HCT116 (cell line): Measurements from ENCODE around the gene FAM151B. TPM values are rescaled to one million over a fixed set of nuclear protein-coding genes. Genes with fewer than 3 reads are reported as not detected.

ENCODE experiments used
- ATAC-seq: fragments of 200-7000 bp; cut with Tn5 transposase; 2 replicates; pipeline ENCODE4 v1.9.1; 2020; ENCODE audit warnings: mild to moderate bottlenecking, moderate library complexity
- BruUV-seq: library from RNA; stranded (reverse); fragments of 400-500 nt; replicated peaks from 2 replicates; lab custom pipeline; 2021; lab: Mats Ljungman, UMichigan
- CTCF ChIA-PET: fragments of 300-600 bp; sonication (Branson Sonifier 250); formaldehyde crosslinking; loops from one replicate; lab custom pipeline; 2021; ENCODE audit warnings: antibody characterized with exemption; lab: Charles Lee
- POLR2A ChIA-PET: fragments of 300-600, 350-600 bp; sonication (Branson Sonifier 250); formaldehyde crosslinking; loops from one replicate; lab custom pipeline; 2021; ENCODE audit warnings: antibody characterized with exemption; lab: Charles Lee
- RAD21 ChIA-PET, 2 experiments: fragments of 300-600 bp; sonication (Branson Sonifier 250); formaldehyde crosslinking; loops; one replicate each; lab custom pipeline; 2023; ENCODE audit warnings: low total read pairs in 2 of 2; ENCODE audit not compliant: uncharacterized antibody in 2 of 2, unreplicated experiment in 2 of 2, low non-redundant PET in 1 of 2; lab: Charles Lee
- DNase-seq: peaks from one replicate; pipeline ENCODE4 v3.0.0-alpha.2; 2010; ENCODE audit warnings: low read depth, low spot score
- H2AFZ ChIP-seq: fragments of 200-600 bp; shearing (Covaris generic), sonication (generic); 2 replicates; pipeline ENCODE4 v1.6.1; 2017; ENCODE audit warnings: low read depth, mixed run types, mixed read lengths, antibody characterized with exemption, low read length; ENCODE audit not compliant: poor library complexity, severe bottlenecking
- H3K27ac ChIP-seq: 2 replicates; pipeline ENCODE4 v1.5.1; 2012; ENCODE audit warnings: low read depth, low read length
- H3K27me3 ChIP-seq: fragments of 200-600 bp; sonication (generic); 2 replicates; pipeline ENCODE4 v1.6.1; 2016; ENCODE audit warnings: mixed run types, low read length, mixed read lengths; ENCODE audit not compliant: insufficient read depth
- H3K36me3 ChIP-seq, 2 experiments: fragments of 200-500 bp in 1 of 2; fragments of 200-600 bp in 1 of 2; sonication (Bioruptor generic) in 1 of 2; sonication (generic) in 1 of 2; 2 replicates each; pipeline versions ENCODE4 v1.5.1 to v1.6.1; 2014 to 2016; ENCODE audit warnings: low read length in 2 of 2, inconsistent platforms in 1 of 2, mixed read lengths in 1 of 2, mixed run types in 1 of 2; ENCODE audit not compliant: insufficient read depth in 2 of 2, control insufficient read depth in 1 of 2
- H3K4me1 ChIP-seq, 2 experiments: fragments of 200-600 bp in 1 of 2; sonication (generic) in 1 of 2; 2 replicates each; pipeline versions ENCODE4 v1.5.1 to v1.6.1; 2012 to 2017; ENCODE audit warnings: low read length in 2 of 2, inconsistent platforms in 1 of 2, mild to moderate bottlenecking in 1 of 2, mixed read lengths in 1 of 2, mixed run types in 1 of 2, moderate library complexity in 1 of 2; ENCODE audit not compliant: insufficient read depth in 2 of 2, control insufficient read depth in 1 of 2
- H3K4me2 ChIP-seq: fragments of 200-600 bp; sonication (generic); 2 replicates; pipeline ENCODE4 v1.6.1; 2017; ENCODE audit warnings: mixed run types, low read length, mixed read lengths
- H3K4me3 ChIP-seq, 2 experiments: fragments of 200-600 bp in 1 of 2; sonication (generic) in 1 of 2; replicated peaks in 1 of 2; 2 replicates each; pipeline ENCODE4 v1.5.1; 2011 to 2016; ENCODE audit warnings: low read length in 2 of 2, control low read depth in 1 of 2, low read depth in 1 of 2, mild to moderate bottlenecking in 1 of 2, mixed read lengths in 1 of 2, mixed run types in 1 of 2
- H3K79me2 ChIP-seq: fragments of 200-600 bp; sonication (generic); 2 replicates; pipeline ENCODE4 v1.6.1; 2017; ENCODE audit warnings: mild to moderate bottlenecking, mixed run types, low read length, moderate library complexity, mixed read lengths; ENCODE audit not compliant: insufficient read depth
- H3K9ac ChIP-seq: fragments of 200-600 bp; sonication (generic); 2 replicates; pipeline ENCODE4 v1.6.1; 2016; ENCODE audit warnings: low read length, mixed read lengths
- H3K9me2 ChIP-seq: fragments of 200-600 bp; sonication (generic), shearing (Covaris generic); 2 replicates; pipeline ENCODE4 v1.6.1; 2017; ENCODE audit warnings: mixed run types, mild to moderate bottlenecking, moderate library complexity; ENCODE audit not compliant: insufficient read depth
- H3K9me3 ChIP-seq, 2 experiments: fragments of 200-500 bp in 1 of 2; fragments of 200-600 bp in 1 of 2; sonication (Bioruptor generic) in 1 of 2; sonication (generic) in 1 of 2; 2 replicates each; pipeline ENCODE4 v1.6.1; 2014 to 2017; ENCODE audit warnings: low read length in 2 of 2, mixed read lengths in 2 of 2, inconsistent platforms in 1 of 2, low read depth in 1 of 2, mild to moderate bottlenecking in 1 of 2, mixed run types in 1 of 2, moderate library complexity in 1 of 2; ENCODE audit not compliant: control insufficient read depth in 1 of 2, insufficient read depth in 1 of 2
- H4K20me1 ChIP-seq: fragments of 200-600 bp; sonication (generic), shearing (Covaris generic); 2 replicates; pipeline ENCODE4 v1.6.1; 2017; ENCODE audit warnings: mixed run types, mild to moderate bottlenecking, moderate library complexity; ENCODE audit not compliant: insufficient read depth
- ATF3 ChIP-seq: IDR thresholded peaks from 2 replicates; pipeline ENCODE4 v1.6.1; 2012
- CBX3 ChIP-seq: IDR thresholded peaks from 2 replicates; pipeline ENCODE4 v1.6.1; 2012; ENCODE audit warnings: low read depth
- CTCF ChIP-seq, 3 experiments: fragments of 200-600 bp in 1 of 3; sonication (generic) in 1 of 3; IDR thresholded peaks in 2 of 3; conservative IDR thresholded peaks in 1 of 3; 2 replicates each; pipeline ENCODE4 v1.5.1; 2012 to 2017; ENCODE audit warnings: low read depth in 2 of 3, low read length in 2 of 3, antibody characterized with exemption in 1 of 3, borderline replicate concordance in 1 of 3, control low read depth in 1 of 3, mild to moderate bottlenecking in 1 of 3, mixed read lengths in 1 of 3, mixed run types in 1 of 3, moderate library complexity in 1 of 3; ENCODE audit not compliant: insufficient read depth in 1 of 3
- ELF1 ChIP-seq: IDR thresholded peaks from 2 replicates; pipeline ENCODE4 v1.6.1; 2012; ENCODE audit warnings: low read depth, borderline replicate concordance
- EZH2 ChIP-seq: fragments of 200-600 bp; sonication (generic); IDR thresholded peaks from 2 replicates; pipeline ENCODE4 v1.6.1; 2017; ENCODE audit warnings: antibody characterized with exemption, mixed run types
- EZH2phosphoT487 ChIP-seq: fragments of 200-600 bp; IDR thresholded peaks from 2 replicates; pipeline ENCODE4 v1.6.1; 2018; ENCODE audit warnings: antibody characterized with exemption, borderline replicate concordance
- FOSL1 ChIP-seq: IDR thresholded peaks from 2 replicates; pipeline ENCODE4 v1.6.1; 2012; ENCODE audit warnings: low read depth
- JUND ChIP-seq: IDR thresholded peaks from 2 replicates; pipeline ENCODE4 v1.6.1; 2012
- POLR2AphosphoS5 ChIP-seq: IDR thresholded peaks from 2 replicates; pipeline ENCODE4 v1.6.1; 2011; ENCODE audit warnings: mild to moderate bottlenecking, low read depth, low read length, moderate library complexity
- RAD21 ChIP-seq: IDR thresholded peaks from 2 replicates; pipeline ENCODE4 v1.6.1; 2012; ENCODE audit warnings: low read depth, mild to moderate bottlenecking
- REST ChIP-seq: IDR thresholded peaks from 2 replicates; pipeline ENCODE4 v1.6.1; 2012; ENCODE audit warnings: low read depth
- SIN3A ChIP-seq: IDR thresholded peaks from 2 replicates; pipeline ENCODE4 v1.6.1; 2012; ENCODE audit warnings: low read depth
- SP1 ChIP-seq: IDR thresholded peaks from 2 replicates; pipeline ENCODE4 v1.6.1; 2012; ENCODE audit warnings: low read depth
- SRF ChIP-seq: IDR thresholded peaks from 2 replicates; pipeline ENCODE4 v1.6.1; 2012; ENCODE audit warnings: low read depth
- TCF7L2 ChIP-seq: IDR thresholded peaks from 2 replicates; pipeline ENCODE4 v1.7.0; 2011; ENCODE audit warnings: borderline replicate concordance, inconsistent platforms; ENCODE audit not compliant: insufficient read depth, insufficient read length; ENCODE audit errors: extremely low read depth
- YY1 ChIP-seq: IDR thresholded peaks from 2 replicates; pipeline ENCODE4 v1.6.1; 2011; ENCODE audit warnings: low read length, low read depth, moderate library complexity, mild to moderate bottlenecking; ENCODE audit not compliant: insufficient replicate concordance; ENCODE audit errors: extremely low read depth
- ZBTB33 ChIP-seq: IDR thresholded peaks from 2 replicates; pipeline ENCODE4 v1.6.1; 2011; ENCODE audit warnings: mild to moderate bottlenecking, low read length, moderate library complexity; ENCODE audit not compliant: insufficient replicate concordance; ENCODE audit errors: extremely low read depth
- ZFX ChIP-seq: fragments of 450-650 bp; IDR thresholded peaks from 2 replicates; pipeline ENCODE4 v1.6.1; 2017
- ZNF274 ChIP-seq: fragments of 200-500 bp; sonication (Bioruptor generic); IDR thresholded peaks from 2 replicates; pipeline ENCODE4 v1.6.1; 2014; ENCODE audit warnings: mild to moderate bottlenecking, low read depth, low read length, inconsistent platforms
- intact Hi-C: fragments of 100-400 bp; cut with micrococcal nuclease; formaldehyde crosslinking; loops from 2 replicates; pipeline ENCODE4 v1.10.0; 2022
- total RNA-seq: library from RNA; stranded (reverse); gene quantifications from one replicate; pipeline ENCODE4 v1.2.1, GENCODE V29; 2021; ENCODE audit not compliant: unreplicated experiment

The FAM151B gene
- total RNA-seq, 1 experiment from 2014 or later: 1.2 TPM

GRCh38 chr5:80463269-80463668 is 24.6 kb upstream of the FAM151B start:
- peaks cover 11 to 18% of the 10 kb centered on the region in 2 experiments; a peak in 3 of 4 replicates for H3K36me3 ChIP-seq

More at GRCh38 chr5:80463269-80463668, 24.6 kb upstream of the FAM151B start:
- ChIA-PET CTCF (no interaction called here), POLR2A (no interaction called here), RAD21 (no interaction called here)
- H3K9me3 ChIP-seq: no peaks in the 10 kb centered on the region
- no peak overlapping the region for H2AFZ ChIP-seq
- H3K9me2 ChIP-seq: no peaks in the 10 kb centered on the region
- H3K27me3 ChIP-seq: no peaks in the 10 kb centered on the region
- H3K9ac ChIP-seq: no peak overlapping the region
- DNase-seq (no peak), ATAC-seq (no peak)
- TF ChIP-seq CTCF (IDR thresholded peaks at IDR 0.05 in 2 of 3, conservative IDR thresholded peaks at IDR 0.05 in 1 of 3; ENCODE audit: borderline replicate concordance in 1 of 3, insufficient read depth in 1 of 3, low read depth in 2 of 3, low read length in 2 of 3) (no peak), ZNF274 (no peak), YY1 (no peak), SIN3A (no peak), POLR2AphosphoS5 (no peak), FOSL1 (no peak), REST (no peak), RAD21 (no peak), ZFX (no peak), SP1 (no peak), ELF1 (no peak), EZH2 (no peak), CBX3 (no peak), ATF3 (no peak), ZBTB33 (no peak), JUND (no peak), TCF7L2 (no peak), SRF (no peak), EZH2phosphoT487 (no peak)
- H3K4me1 ChIP-seq: peaks cover 0 to 9% of the 10 kb centered on the region in 2 experiments; a peak in 2 of 4 replicates
- no peak overlapping the region for H3K4me3 ChIP-seq
- intact Hi-C loops: no loop called here
- no peaks in the 10 kb centered on the region for H3K79me2 ChIP-seq
- no TSS peak for BruUV-seq
- no peak overlapping the region for H3K27ac ChIP-seq
- no peaks in the 10 kb centered on the region for H4K20me1 ChIP-seq
- no peak overlapping the region for H3K4me2 ChIP-seq
